GM19324 (cell line): ENCODE results near the gene ARHGEF1.
"Not testable (repeated sequence)": the region's sequence is repeated elsewhere in the genome, so short reads cannot be mapped to it uniquely, and the experiment has no call there.

ENCODE experiments used
- ATAC-seq: cut with Tn5 transposase; IDR thresholded peaks from one replicate; pipeline ENCODE4 v1.9.1; 2021; ENCODE audit warnings: mild to moderate bottlenecking, moderate library complexity; ENCODE audit not compliant: unreplicated experiment, low FRiP score

The ARHGEF1 gene

DNA sequence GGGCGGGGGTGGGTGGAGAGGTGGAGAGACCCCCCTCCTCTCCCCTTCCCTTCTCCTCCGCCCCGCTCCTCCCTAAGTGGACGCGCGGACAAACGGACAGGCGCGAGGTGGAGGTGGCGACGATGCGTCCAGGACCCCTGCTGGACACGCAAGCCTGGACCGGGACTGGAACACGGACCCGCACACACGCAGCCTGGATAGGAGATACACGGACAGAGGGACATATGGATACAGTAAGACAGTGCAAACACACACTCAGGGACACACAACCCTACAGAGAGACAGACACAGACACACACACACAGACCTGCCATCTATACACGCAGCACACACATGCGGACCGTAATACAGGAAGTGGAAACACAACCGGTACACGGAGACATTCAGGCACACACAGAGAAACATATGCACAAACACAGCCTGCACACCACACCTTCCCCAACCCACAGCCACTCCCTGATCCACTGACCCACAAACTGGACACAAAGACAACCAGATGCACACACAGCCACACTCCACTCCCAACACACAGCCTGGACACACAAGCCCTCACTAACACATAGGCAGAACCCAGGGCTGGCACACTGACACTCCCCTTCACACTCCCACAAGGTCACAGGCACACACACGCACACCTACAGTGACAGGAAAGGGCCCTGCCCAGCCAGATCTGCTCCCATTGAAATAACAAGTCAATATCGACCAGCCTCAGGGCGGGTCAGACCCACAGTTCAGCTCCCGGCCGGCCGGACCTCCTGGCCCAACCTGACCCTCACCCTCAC is 46.0 kb downstream of the ARHGEF1 start:
- no peak for ATAC-seq

GRCh38 chr19:41929536-41930071 is 46.6 kb downstream of the ARHGEF1 start:
- no peak for ATAC-seq

GRCh38 chr19:41930322-41930722 is 47.3 kb downstream of the ARHGEF1 start:
- no peak for ATAC-seq

DNA sequence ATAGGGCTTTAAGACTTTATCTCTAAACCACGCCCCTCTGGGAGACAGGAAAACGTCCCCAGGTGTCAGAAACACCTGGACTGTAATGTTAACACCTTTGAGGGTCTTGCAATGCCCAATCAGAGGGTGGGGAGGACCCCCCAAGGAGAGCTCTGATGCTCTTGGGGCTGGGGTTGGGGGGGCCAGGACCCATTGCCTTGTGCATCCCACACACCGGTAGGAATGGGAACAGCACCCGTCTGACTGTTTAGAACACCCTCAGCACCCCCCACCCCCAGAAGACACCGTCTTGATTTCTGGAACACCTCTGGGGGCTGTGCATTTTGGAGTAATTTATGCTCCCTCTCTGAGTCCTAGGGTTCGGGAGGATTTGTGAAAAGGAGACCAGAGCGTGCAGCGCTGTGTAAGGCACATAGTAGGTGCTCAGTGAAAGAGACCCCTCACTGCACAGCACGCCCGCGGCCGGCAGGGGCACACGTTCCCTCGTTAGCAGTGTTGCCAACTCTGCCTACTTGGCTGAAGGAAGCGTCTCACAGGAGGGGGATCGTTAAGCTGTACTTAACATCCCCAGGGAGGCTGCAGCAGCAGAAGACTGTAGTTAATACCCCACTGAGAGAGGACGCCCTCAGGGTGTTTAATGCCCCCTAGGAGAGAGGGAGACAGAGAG is 48.1 kb downstream of the ARHGEF1 start:
- no peak for ATAC-seq

GRCh38 chr19:41932259-41932719 is 49.3 kb downstream of the ARHGEF1 start:
- no peak for ATAC-seq

DNA sequence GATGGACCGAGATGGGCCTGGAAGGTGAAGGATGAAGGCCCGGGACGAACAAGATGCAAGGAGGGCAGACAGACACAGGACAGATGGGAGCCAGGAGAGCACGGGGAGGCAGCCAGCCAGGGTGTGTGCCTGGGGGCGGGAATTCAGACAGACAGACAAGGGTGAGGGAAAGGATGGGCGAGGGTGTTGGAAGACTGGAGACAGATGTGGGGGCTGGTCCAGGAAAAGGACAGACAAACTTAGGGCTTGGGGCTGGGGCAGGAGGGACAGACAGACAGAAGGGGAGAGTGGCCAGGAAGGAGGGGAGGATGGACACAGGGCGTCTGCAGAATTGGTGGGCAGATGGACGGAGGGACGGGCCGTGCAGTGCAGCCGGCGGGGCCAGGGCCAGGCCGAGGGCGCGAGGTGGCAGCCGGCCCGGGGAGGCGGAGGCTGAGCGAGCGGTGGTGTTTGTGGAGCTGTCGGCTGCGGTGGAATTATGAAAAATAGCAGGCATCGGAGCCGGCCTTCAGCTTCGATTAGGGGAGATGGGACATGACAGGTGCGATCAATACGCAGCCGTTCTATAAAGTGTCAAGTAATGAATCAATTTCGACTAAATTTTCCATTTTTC is 49.8 kb downstream of the ARHGEF1 start:
- ATAC-seq, result no peak

DNA sequence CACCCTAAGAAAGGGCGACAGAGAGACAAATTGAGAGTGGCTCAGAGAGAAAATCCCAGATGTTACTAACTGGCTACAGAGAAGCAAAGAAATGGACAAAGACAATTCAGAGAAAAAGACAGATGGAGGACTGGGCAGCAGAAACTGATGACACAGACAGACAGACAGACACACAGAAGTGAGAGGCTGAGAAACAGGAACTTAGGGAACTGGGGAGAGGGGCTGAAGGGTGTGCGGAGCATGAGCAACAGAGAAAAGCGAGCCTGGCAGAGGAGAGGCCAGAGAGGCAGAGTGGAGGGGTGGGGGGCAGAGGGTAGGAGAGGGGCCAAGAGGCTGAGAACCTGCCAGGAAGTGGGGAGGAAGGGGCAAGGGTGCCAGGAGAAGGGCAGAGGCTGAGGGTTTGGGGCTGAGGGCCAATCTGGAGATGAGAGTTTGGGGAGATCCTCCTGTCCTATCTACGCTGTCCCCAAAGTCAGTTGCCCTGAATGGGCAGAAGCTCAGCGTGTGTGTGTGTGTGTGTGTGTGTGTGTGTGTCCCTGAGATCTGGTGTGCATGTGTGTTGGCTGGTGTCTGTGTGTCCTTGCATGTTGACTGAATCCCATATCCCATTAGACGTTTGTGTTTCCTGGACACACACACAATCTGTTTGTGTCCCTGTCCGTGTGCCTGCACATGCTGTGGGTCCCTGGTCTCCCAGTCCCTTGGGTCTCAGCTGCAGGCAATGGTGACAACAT is 50.9 kb downstream of the ARHGEF1 start:
- ATAC-seq, result no peak

DNA sequence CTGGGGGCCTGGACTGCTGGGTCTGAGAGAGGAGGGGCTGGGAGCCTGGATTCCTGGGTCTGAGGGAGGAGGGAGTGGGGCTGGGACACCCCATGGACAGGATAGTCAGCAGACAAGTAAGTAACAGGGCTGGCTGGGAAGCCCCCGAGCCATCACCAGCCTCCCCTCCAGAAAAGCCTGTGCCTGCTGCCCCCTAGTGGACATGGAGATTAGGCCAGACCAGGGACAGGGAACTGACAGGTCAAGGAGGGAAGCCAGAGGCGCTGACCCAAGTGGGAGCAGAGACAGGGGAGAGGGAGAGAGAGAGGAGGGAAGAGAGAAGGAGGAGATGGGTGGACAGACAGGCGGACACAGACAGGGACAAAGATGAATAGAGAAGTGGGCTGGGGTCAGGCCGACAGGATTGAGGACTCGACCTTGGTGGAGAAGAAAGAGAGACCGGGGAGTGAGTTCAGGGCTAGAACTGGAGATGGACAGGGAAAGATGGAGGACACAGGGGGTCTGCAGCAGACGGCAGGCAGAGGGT is 51.9 kb downstream of the ARHGEF1 start:
- ATAC-seq, result no peak

DNA sequence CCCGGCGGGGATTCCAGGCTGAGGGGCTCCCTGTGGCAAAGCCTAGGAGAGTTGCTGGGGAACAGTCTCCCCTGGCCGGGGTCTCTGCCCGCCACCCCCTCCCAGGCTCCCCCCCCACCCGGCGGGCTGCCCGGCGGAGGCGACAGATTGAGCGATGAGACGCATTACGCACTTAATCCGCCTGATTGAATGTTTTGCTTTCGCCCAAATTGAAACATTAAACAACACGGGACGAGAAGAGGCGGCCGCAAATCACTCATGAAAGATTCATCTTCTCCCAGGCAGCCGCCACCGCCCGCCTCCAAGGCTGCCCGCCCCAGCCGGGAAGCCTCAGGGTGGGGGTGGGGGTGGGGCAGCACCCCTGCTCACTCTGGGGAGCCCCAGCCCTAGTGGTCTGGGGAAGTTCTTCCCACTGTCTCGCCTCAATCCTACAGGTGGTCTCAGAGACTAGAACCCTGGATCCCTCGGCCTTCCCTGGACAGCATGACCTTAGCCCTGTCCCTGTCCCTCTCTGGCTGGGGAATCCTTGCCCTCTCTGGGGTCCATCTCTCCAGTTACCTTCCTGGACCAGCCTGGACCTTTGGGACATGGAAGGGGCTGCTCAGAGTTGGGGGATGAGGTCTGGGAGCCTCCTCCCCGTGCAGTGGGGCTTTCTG is 52.9 kb downstream of the ARHGEF1 start:
- no peak for ATAC-seq

DNA sequence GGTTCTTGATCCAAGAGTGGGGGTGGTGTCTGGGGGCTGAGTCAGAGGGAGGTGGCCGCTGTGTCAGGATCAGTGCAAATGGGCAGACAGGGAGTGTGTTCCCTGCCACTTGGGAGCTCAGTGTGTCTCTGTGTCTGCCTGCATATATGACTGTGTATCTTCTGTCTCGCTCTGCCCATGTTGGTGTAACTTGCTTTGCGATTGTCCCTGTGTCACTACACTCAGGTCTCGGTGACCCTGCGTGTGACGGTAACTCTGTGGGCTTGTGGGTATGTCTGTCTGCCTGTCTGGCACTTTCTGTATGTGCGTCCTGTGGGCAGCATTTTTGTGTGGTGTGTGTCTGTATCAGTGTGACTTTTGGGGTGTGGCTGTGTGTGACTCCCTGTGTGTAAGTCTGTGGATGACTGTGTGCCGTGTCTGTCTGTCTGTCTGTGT is 53.4 kb downstream of the ARHGEF1 start:
- no peak for ATAC-seq

GRCh38 chr19:41936961-41937360 is 54.0 kb downstream of the ARHGEF1 start:
- ATAC-seq, result no peak

GRCh38 chr19:41937525-41938468 is 54.8 kb downstream of the ARHGEF1 start:
- no peak for ATAC-seq

GRCh38 chr19:41939209-41939608 is 56.2 kb downstream of the ARHGEF1 start:
- ATAC-seq, result not testable (repeated sequence)

DNA sequence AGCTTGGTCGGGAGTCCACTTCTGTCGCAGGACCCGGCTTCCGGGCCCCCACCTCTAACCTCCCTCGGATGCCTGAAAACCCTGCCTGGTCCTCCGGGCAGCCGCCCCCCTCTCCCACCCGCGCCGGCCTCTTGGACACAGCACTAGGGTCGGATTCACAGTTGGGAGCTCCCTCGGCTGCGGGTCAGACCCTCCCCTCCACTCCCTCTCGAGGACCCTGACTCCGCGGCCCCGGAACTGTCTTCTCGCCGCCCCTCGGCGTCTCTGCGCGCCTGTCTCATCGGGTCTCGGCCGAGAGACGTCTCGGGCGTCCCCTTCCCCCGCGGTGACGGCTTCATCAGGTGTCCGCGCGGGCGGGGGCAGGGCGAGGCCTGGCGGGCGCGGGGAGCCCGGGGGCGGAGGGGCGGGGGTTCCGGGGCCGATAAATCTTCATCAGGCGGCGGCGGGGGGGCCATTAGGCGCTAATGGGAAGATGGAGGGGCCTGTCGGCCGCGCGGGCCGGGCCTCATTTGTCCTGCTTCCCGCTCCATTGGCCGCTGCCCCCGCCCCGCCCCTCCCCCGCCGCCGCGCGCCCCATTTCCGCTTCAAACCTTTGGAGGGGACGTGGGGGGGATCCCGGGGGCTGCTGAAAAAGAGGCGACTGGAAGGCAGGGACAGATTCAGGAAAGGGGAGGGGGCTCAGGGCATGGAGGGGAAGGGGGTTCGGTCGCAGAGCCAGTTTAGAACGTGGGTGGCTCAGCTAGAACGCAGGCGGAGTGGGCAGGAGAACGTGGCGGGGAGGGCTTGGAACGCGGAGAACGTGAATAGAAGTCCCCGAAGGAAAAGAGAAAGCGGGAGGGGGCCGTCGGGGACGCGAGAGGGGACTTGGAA is 57.1 kb downstream of the ARHGEF1 start:
- ATAC-seq, result no peak

GRCh38 chr19:41940731-41941409 is 57.9 kb downstream of the ARHGEF1 start:
- ATAC-seq, result no peak

- ATAC-seq, result no peak
Measured at GRCh38 chr19:41941410-41942202, 58.6 kb downstream of the ARHGEF1 start.
